Cardiac septum (tissue), 1 donor: ENCODE measurements around the gene RGL3. TPM values are rescaled to one million over a fixed set of nuclear protein-coding genes. Genes with fewer than 3 reads are reported as not detected.
"Not testable (repeated sequence)": the region's sequence is repeated elsewhere in the genome, so short reads cannot be mapped to it uniquely, and the experiment has no call there.

Source experiments
- DNase-seq: peaks from one replicate; pipeline ENCODE4 v3.0.0-alpha.2; 2020; ENCODE audit warnings: low spot score
- intact Hi-C: fragments of 100-400 bp; cut with DNase I; formaldehyde crosslinking; loops from one replicate; pipeline ENCODE4 v1.14.0; 2022
- total RNA-seq: library from RNA; stranded (reverse); fragmentation: NEBNext Ultra II Directional; extraction: Animal tissue kit (Norgen Biotek cat#: 25700); gene quantifications from one replicate; pipeline ENCODE4 v1.2.1, GENCODE V29; 2021
- donor health status: DM: no; HTN: no; CAD: no.

RGL3 gene
- total RNA-seq, 1 donor from 2014 or later = 5.8 TPM

DNA sequence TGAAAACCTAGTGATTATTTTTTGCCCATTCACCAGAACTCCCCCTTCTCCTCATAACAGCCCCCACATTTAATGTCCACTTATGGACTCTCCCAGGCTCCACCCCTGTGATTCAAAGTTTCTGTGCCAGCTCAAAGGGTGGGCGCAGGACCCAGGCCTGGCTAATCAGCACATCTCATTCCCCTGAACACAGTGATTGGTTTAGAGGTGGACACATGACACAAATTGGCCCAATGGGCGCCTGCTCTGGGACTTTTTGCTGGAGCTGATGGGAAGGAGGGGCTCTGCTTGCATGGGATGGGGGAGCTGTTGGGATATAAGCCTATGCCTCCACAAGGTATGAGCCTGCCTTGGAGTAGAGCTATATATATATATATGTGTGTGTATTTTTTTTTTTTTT, 28.8 kb downstream of the RGL3 start:
- no peak for DNase-seq
- intact Hi-C loops = no loop called here

DNA sequence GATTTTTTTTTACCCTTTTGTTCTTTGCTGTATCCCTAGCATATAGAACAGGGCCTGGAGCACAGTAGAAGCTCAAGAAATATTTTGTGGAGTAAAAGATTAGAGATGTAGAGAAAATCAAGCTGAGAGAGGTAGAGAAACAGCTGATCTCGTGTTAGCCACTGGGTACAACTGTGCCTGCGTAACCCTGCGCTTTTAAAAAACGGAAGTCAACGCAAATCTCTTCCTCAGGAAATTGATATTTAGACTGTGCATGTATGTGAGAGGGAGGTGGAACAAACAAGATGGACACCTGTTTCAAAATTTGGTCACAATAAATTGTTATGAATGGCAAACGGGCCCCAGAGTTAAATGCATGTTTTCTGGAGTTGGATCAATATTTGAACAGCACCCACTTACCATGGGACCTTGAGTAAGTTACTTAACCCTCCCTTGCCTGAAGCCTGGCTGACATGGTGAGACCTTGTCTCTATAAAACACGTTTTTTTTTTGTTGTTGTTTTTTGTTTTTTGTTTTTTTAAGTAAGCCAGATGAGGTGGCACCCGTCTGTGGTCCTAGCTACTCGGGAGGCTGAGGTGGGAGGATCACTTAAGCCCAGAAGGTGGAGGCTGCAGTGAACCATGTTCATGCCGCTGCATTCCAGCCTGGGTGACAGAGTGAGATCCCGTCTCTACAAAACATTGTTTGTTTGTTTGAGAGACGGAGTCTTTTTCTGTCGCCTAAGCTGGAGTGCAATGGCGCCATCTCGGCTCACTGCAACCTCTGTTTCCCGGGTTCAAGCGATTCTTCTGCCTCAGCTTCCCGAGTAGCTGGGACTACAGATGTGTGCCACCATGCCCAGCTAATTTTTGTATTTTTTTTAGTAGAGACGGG, 31.7 kb downstream of the RGL3 start:
- no peak for DNase-seq
- intact Hi-C loops = no loop called here

DNA sequence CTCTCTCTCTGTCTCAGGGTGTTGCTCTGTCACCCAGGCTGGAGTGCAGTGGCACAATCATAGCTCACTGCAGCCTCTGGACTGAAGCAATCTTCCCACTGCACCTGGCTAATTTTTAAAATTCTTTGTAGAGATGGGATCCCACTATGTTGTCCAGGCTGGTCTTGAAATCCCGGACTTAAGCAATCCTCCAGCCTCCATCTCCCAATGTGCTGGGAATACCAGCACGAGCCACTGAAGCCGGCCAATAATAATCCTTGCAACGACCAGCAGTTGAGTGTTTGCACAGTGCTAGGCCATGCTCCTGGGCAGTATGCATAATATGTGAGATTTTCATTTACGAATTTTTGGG, 34.4 kb downstream of the RGL3 start:
- no peak for DNase-seq
- intact Hi-C loops = loop anchor here (5.0 kb wide), 4 partner anchors 37 to 98 kb away; partner anchors contain the start of genes CCDC159, ELAVL3 and TMEM205

DNA sequence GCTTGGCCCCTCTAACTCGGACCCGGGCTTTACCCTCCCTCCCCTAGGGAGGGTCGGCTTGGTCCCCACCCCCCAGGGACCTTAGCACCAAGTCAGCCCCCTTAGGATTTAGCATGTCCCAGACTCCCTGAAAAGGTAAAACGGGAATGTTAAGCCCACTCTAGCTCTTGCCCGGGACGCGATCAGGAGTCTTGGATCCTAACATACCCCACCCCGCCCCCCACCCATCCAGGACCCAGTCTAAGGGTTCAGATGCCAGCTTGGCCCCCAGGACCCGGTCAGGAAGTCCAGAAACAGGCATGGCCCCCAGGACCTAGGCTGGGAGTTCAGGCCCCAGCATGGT, 35.4 kb downstream of the RGL3 start:
- intact Hi-C loops = loop anchor here (5.0 kb wide), 4 partner anchors 36 to 99 kb away; partner anchors contain the start of genes CCDC159, ELAVL3 and TMEM205
- no peak for DNase-seq

GRCh38 chr19:11382898-11383705, 36.0 kb downstream of the RGL3 start:
- intact Hi-C loops = loop anchor here (5.0 kb wide), 4 partner anchors 36 to 99 kb away; partner anchors contain the start of genes CCDC159, ELAVL3 and TMEM205
- DNase-seq = peak; percentile 85

DNA sequence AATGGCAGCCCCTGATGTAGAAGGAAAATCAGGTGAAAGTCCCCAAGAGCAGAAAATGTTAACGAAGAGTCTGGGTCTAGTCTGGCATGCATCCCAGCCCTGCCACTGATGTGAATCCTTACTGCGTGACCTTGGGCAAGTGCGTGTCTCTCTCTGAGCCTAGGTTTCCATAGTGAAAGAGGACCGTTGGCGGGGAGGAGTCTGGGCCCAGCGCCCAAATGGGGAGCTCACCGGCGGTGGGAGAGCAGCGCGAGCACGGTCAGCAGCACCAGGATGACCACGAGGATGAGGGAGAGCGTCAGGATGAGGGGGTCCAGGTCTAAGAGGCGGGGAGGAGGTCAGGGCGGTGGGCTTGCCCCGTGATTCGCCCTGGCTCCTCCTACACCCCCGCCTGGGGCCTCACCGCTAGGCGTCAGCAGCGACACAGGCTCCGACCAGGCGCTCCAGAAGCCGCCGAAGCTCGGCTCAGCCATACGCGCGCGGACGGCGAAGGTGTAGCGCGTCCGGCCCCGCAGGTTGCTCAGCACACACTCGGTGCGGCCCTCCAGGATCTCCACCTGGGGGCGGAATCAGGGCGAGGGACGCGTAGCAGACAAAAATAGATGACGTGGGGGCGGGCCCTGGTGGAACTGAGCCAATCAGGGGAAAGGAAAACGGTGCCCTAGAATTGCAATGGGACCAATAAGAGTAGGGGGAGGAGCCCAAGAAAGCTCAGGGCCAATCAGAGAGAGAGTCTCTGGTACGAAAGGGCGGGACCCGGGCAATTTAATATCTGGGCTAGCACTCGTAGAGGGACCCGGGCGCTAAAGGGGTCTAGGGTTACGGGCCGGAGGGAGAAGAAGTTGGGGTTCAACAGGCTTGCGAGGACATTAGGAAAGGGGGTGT, 38.2 kb downstream of the RGL3 start:
- intact Hi-C loops = loop anchor here (2.0 to 5.0 kb wide), 5 partner anchors 34 to 101 kb away; partner anchors contain the start of genes CCDC159, ELAVL3, ODAD3 and PRKCSH
- DNase-seq = peak; percentile 96

DNA sequence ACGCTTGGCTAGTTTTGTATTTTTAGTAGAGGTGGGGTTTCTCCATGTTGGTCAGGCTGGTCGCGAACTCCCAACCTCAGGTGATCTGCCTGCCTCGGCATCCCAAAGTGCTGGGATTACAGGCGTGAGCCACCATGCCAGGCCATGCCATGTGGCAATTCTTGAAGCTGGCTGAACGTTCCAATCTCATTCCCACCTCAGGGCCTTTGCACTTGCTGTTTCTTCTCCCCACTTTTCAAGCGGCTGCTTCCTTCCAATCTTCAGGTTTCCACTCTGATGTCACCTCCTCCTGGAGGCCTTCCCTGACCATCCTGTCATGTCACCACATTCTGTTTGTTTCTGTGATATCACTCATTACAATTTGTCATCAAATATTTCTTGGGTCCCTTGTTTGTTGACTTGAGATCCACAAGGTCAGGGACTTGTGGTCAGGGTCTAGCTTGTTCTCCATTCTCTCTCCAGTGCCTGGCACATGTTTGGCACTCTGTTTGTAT, 39.2 kb downstream of the RGL3 start:
- intact Hi-C loops = loop anchor here (2.0 to 5.0 kb wide), 5 partner anchors 33 to 102 kb away; partner anchors contain the start of genes CCDC159, ELAVL3, ODAD3 and PRKCSH
- no peak for DNase-seq

- DNase-seq, intact Hi-C loops: not testable (repeated sequence)
Measured at GRCh38 chr19:11379269-11379845, 39.8 kb downstream of the RGL3 start.

DNA sequence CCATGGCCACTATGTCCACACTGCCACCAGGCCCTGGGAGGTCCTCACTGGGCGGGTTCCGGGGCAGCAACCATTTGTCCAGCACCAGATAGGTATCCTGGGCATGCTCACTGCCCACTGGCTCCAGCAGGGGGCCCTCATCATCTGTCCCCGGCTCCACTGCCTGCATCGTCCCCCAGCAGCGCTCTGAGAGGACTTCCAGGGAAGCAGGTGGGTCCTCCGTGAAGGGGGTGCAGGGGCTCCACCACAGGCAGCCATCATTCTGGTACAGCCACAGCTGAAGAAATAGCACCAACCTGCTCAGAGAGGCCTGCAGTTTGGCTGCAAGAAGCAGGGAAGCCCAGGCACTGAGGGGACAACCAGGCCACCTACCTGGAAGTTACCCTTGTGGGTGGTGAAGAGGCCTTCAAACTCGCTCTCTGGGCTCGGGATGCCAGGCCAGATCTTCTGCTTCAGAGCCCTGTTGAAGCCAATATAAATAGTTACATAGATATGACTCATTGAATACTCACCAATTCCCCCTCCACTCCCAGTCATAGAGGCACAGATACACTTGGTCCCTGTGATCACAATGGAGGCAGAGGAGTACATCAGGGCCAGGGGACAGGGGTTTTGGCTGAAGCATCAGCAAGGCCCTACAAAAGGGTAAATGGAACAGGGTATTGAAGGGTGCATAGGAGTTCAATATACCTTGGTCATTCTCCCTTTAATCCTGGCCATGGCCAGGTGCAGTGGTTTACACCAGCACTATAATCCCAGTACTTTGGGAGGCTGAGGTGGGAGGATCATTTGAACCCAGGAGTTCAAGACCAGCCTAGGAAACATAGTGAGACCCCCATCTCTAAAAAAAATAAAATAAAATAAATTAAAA, 40.6 kb downstream of the RGL3 start:
- DNase-seq = no peak
- intact Hi-C loops = no loop called here

DNA sequence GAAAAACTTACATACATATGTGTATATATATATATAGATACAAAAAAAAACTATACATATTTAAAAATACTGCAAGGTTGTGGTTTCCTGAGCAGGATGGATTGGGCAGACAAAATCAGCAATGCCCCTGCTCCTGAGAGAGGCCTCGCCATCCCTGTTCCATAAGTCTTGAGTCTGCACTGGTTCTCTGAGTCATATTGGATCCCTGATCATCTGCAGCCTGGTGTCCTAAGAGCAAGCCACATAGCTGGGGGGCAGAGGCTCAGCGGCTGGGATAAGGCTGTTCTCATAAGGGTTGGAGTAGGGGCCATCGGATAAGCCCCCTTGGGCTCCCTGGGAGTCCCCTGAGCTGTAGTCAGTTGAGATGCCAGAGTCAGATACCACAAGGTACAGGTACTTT, 41.4 kb downstream of the RGL3 start:
- no peak for DNase-seq
- intact Hi-C loops = no loop called here

- intact Hi-C loops = no loop called here
- no peak for DNase-seq
Measured at GRCh38 chr19:11377237-11377636, 41.9 kb downstream of the RGL3 start.

DNA sequence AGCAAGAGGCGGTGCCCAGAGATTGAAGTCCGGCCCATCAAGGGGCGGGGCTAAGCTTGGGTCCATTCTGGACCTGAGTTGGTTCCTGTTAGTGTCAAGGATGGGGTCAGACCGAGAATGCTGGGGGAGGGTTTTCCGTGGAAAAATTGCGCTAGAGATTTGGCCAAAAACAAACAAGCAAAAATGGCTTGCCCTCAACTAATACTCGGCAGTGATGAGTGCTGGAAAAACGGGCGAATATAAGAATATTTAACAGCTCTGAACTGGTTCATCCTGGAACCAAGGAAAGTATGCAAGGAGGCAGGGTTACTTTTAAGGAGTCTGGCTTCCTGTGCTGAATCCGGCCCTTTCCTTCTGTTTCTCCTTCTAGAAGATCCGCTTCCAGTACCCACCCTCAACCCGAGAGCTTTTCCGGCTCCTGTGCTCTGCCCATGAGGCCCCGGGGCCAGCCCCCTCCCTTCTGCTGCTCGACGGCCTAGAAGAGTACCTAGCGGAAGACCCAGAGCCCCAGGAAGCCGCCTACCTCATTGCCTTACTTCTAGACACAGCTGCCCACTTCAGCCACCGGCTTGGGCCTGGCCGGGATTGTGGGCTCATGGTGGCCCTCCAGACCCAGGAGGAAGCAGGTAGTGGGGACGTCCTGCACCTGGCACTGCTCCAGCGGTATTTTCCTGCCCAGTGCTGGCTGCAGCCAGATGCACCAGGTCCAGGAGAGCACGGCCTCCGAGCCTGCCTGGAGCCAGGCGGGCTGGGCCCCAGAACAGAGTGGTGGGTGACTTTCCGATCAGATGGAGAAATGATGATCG, 43.8 kb downstream of the RGL3 start:
- peak; percentile 76 for DNase-seq
- intact Hi-C loops = no loop called here

- intact Hi-C loops = no loop called here
- peak; percentile 99 for DNase-seq
Measured at GRCh38 chr19:11374433-11375142, 44.5 kb downstream of the RGL3 start, which contains the start of gene SWSAP1. Gene SWSAP1, plus strand, starts transcription at chr19:11374666. Its CDS starts 15 bp downstream, at chr19:11374681.

DNA sequence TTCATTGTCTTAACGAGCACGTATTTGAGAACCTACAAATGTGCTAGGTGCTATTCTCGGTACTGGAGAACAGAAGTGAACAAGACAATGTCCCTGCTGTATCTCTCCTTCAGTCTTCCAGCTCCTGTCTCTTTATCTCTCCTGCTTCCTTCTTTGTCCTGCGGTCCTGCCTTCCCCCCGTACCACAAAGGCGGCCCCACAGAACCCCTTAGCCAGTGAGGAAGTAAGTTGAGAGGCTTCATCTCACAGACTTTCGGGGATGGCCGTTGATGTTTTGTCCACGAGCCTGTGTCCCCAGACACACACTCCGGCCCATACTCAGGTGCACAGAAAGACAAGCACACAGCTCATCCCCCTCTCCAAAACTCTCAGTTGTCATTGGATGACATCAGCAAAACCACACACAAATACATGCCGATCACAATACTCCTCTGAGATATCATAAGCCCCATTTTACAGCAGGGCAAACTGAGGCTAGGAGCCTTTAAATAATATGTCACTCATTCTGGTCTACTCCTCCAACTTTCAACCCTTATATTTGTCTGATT, 45.2 kb downstream of the RGL3 start:
- intact Hi-C loops = no loop called here
- no peak for DNase-seq

GRCh38 chr19:11373166-11373884, 45.8 kb downstream of the RGL3 start:
- intact Hi-C loops = no loop called here
- no peak for DNase-seq

DNA sequence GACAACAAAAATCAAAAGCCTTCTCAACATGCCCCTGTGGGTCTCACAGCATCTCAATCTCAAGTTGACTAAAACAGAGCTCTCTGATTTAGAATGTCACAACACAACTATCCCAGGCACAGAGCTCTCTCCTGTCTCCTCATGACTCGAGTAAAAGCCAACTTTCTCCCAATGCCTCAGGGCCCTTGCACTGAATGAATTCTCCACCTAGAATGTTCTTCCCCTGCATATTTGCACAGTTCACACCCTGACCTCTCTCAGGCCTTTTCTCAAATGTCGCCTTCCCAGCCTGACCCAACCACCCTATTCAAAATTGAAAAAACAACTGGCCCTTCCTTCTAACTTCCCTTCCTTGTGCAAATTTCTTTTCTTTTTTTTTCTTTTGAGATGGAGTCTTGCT, 48.4 kb downstream of the RGL3 start:
- intact Hi-C loops = no loop called here
- DNase-seq = no peak
